Pancreas (tissue), 10 donors: ENCODE results near the gene CXCL5. TPM values are rescaled to one million over a fixed set of nuclear protein-coding genes. Genes with fewer than 3 reads are reported as not detected.
A peak's percentile ranks its signal among the peaks of the same experiment; 100 is the strongest.

Source experiments
- ATAC-seq, 4 donors: fragments of 200-7000 bp; cut with Tn5 transposase; one replicate each; pipeline versions ENCODE4 v1.8.0 to v1.9.1; 2020; ENCODE audit warnings: mild to moderate bottlenecking in 4 of 4, moderate library complexity in 4 of 4
- DNase-seq, 6 donors: peaks; one replicate each; pipeline ENCODE4 v3.0.0-alpha.2; 2020
- FAIRE-seq: peaks from 2 replicates; lab custom pipeline; 2012; peaks lifted over from hg19 to GRCh38; lab: Jason Lieb, UNC
- H3K27ac ChIP-seq, 4 donors: fragments of 200-600 bp; sonication (generic); 1 replicate in 3 of 4; 2 replicates in 1 of 4; pipeline versions ENCODE4 v1.5.0 to v1.8.0; 2020
- H3K27me3 ChIP-seq, 4 donors: fragments of 200-600 bp; one replicate each; pipeline ENCODE4 v1.8.0; 2021
- H3K36me3 ChIP-seq, 3 donors: fragments of 200-600 bp; sonication (generic) in 1 of 3; one replicate each; pipeline versions ENCODE4 v1.5.0 to v1.8.0; 2020 to 2021
- H3K4me1 ChIP-seq, 3 donors: fragments of 200-600 bp; one replicate each; pipeline ENCODE4 v1.8.0; 2021
- H3K4me3 ChIP-seq, 4 donors: fragments of 200-600 bp; sonication (generic) in 2 of 4; one replicate each; pipeline versions ENCODE4 v1.5.0 to v1.8.0; 2020 to 2021
- H3K9me3 ChIP-seq, 4 donors: fragments of 200-600 bp; one replicate each; pipeline ENCODE4 v1.8.0; 2021
- WGBS, 2 donors: extraction: QIAGEN DNeasy Blood & Tissue Kit; methylation state at CpG; one replicate each; pipeline ENCODE4 v1.1.7; 2013; 5-methylcytosine and 5-hydroxymethylcytosine counted together
- intact Hi-C, 3 donors: fragments of 100-400 bp; cut with DNase I; formaldehyde crosslinking; loops; one replicate each; pipeline versions ENCODE4 v1.11.1 to v1.14.2; 2022
- polyA plus RNA-seq, 2 donors: library from polyadenylated mRNA; stranded (reverse); fragments of 200-250 nt; gene quantifications; one replicate each; pipeline ENCODE4 v1.2.3, GENCODE V29; 2013
- total RNA-seq, 6 donors: library from RNA; stranded (reverse); fragmentation: NEBNext Ultra II Directional in 4 of 6; extraction: Animal tissue kit (Norgen Biotek cat#: 25700) in 4 of 6; gene quantifications; one replicate each; pipeline versions ENCODE4 v1.2.1 to v1.2.4, GENCODE V29; 2021 to 2023
- TF ChIP-seq, protein P1 (sequence below), 4 donors: fragments of 200-600 bp; sonication (generic) in 3 of 4; IDR thresholded peaks; one replicate each; pipeline versions ENCODE4 v1.5.0 to v1.8.0; 2021; ENCODE audit warnings: antibody characterized with exemption in 4 of 4
- donor health status: healthy with polysubstance abuse.
- donor health status: DM: no; HTN: no; CAD: no; lungs with moderate emphysema.
- donor health status: DM: no; HTN: no; CAD: no.
- donor health status: control.
- donor health status: control.
- donor health status: Bipolar disorder and iron deficiency.
- donor health status: DM: yes; HTN: yes; CAD: no.
- donor health status: DM: no; HTN: no; CAD: no.
- donor health status: DM: no; HTN: no; CAD: no.
- donor health status: DM: yes; HTN: yes; CAD: no.

Gene CXCL5
- total and polyA plus RNA-seq, 8 donors, result 0.09 to 9.4 (median 0.29) TPM

DNA sequence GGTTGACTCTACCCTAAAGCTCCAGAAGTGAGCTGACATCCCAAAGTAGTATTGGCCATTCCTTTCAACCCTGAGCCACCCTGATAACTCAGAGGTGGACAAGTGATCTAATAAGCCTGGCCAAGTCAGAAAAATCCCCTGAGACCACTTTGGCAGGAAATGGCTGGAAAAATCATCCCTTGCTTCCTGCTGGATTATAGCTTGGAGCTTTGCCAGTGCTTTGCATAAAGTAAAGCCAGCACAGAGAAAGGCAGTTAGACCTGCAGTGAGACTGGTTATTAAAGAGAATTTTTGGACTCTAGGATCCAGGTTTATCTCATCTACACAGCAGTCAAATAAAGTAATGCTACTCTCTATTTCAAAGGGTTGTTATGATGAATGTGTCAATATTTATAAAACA lies 33.6 kb upstream of the CXCL5 start:
- TF ChIP-seq, protein P1, sequence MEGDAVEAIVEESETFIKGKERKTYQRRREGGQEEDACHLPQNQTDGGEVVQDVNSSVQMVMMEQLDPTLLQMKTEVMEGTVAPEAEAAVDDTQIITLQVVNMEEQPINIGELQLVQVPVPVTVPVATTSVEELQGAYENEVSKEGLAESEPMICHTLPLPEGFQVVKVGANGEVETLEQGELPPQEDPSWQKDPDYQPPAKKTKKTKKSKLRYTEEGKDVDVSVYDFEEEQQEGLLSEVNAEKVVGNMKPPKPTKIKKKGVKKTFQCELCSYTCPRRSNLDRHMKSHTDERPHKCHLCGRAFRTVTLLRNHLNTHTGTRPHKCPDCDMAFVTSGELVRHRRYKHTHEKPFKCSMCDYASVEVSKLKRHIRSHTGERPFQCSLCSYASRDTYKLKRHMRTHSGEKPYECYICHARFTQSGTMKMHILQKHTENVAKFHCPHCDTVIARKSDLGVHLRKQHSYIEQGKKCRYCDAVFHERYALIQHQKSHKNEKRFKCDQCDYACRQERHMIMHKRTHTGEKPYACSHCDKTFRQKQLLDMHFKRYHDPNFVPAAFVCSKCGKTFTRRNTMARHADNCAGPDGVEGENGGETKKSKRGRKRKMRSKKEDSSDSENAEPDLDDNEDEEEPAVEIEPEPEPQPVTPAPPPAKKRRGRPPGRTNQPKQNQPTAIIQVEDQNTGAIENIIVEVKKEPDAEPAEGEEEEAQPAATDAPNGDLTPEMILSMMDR (IDR thresholded peaks at IDR 0.05), result no peak

DNA sequence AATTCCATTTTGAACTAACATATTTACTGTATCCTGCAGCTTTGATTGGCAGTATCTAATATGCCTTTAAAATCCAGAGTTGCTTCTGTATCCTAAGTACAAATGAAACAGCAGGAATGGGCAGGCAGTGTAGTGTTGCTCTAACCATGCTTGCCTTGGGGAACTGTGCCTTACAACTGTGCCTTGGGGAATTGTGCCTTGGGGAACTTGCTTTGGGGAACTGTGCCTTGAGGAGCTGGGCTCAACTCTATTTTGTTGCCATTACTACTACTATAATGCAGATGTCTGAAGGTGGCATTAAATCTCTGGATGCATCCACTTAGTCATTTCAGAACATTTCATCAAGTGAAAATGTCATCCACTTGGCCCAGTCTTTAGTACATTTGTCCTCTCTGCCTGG lies 33.1 kb upstream of the CXCL5 start:
- Histone ChIP-seq H3K4me1 (no peaks in the 10 kb centered on the region), H3K27ac (no peak overlapping the region)
- ATAC-seq, result no peak

More for the DNA sequence above, 33.6 kb upstream of the CXCL5 start:
- DNase-seq (no peak), FAIRE-seq (no peak), ATAC-seq (no peak)
- Histone ChIP-seq H3K27me3 (no peaks in the 10 kb centered on the region), H3K9me3 (no peaks in the 10 kb centered on the region), H3K36me3 (no peaks in the 10 kb centered on the region), H3K4me3 (no peak overlapping the region), H3K27ac (no peak overlapping the region), H3K4me1 (no peaks in the 10 kb centered on the region)
- intact Hi-C loops, result no loop called here

DNA sequence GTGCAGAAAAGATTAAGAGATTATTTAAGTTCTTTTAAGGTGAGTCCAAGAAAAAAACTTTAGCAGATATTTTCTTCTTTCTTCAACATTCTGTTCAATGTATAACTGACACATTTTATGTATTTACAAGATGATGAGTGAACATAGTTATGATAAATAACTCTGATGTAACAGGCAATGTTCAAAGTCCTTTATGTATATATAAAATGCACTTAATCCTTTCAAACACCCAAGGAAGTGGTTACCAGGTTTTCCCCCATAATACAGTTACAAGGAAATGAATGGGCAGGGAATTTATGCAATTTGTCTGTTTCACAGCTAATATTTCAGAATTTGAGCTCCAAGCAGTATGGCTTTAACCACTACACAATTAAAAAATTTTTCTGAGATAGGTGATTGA lies 31.8 kb upstream of the CXCL5 start:
- Histone ChIP-seq H3K27me3 (no peaks in the 10 kb centered on the region), H3K36me3 (no peaks in the 10 kb centered on the region), H3K9me3 (no peaks in the 10 kb centered on the region), H3K27ac (no peak overlapping the region), H3K4me3 (no peak overlapping the region), H3K4me1 (no peaks in the 10 kb centered on the region)
- DNase-seq (no peak), FAIRE-seq (no peak), ATAC-seq (no peak)
- intact Hi-C loops, result no loop called here
- TF ChIP-seq, protein P1 (IDR thresholded peaks at IDR 0.05), result no peak

More for the DNA sequence above, 33.1 kb upstream of the CXCL5 start:
- H3K27me3 ChIP-seq, result no peaks in the 10 kb centered on the region
- no peak for DNase-seq
- TF ChIP-seq, protein P1 (IDR thresholded peaks at IDR 0.05), result no peak
- H3K4me3 ChIP-seq, result no peak overlapping the region
- intact Hi-C loops, result no loop called here
- no peaks in the 10 kb centered on the region for H3K36me3 ChIP-seq
- FAIRE-seq, result no peak
- no peaks in the 10 kb centered on the region for H3K9me3 ChIP-seq

DNA sequence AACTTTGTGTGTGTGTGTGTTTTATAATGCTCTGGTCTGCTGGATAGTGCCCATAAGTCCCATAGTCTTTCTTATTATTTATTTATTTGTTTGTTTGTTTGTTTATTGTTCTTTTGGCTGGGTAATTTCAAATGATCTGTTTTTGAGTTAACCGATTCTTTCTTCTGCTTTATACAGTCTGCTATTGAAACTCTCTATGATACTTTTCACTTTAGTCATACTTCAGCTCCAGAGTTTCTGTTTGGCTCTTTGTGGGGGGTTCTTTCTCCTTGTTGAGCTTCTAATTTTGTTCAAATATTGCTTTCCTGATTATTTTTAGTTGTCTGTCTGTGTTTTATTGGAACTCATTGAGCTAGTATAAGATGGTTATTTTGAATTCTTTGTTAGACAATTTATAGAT lies 30.0 kb upstream of the CXCL5 start:
- intact Hi-C loops, result no loop called here
- Histone ChIP-seq H3K4me3 (no peak overlapping the region), H3K9me3 (no peaks in the 10 kb centered on the region), H3K27me3 (no peaks in the 10 kb centered on the region), H3K36me3 (no peaks in the 10 kb centered on the region), H3K27ac (no peak overlapping the region), H3K4me1 (peaks cover 0 to 4% (median 0%) of the 10 kb centered on the region in 3 donors)
- TF ChIP-seq, protein P1 (IDR thresholded peaks at IDR 0.05), result no peak
- no peak for DNase-seq
- FAIRE-seq, result no peak
- 0 to 46% methylated on average over 1 of the region's 1 CpG for WGBS, 2 donors
- no peak for ATAC-seq

DNA sequence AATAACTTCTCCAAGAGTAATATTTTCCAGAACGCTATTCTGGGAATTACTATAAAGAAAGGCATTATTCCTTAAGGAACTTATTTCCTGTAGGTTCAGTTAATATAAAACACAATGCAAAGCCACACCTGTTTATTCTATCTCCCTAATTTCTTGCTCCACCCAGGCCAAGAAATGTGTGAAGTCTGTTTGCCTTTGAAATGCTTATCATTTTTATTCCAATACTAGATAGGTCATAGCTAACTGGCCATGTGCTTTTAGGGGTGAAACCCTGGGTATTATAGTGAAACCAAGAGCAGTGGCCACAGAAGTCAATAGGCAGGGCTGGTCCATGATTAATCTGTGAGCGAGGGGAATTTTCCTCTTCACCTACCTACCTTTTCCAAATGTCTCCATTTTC lies 25.2 kb upstream of the CXCL5 start:
- Histone ChIP-seq H3K4me3 (no peak overlapping the region), H3K27ac (no peak overlapping the region), H3K9me3 (no peaks in the 10 kb centered on the region), H3K4me1 (peaks cover 0 to 4% (median 0%) of the 10 kb centered on the region in 3 donors), H3K27me3 (no peaks in the 10 kb centered on the region), H3K36me3 (no peaks in the 10 kb centered on the region)
- intact Hi-C loops, result no loop called here
- DNase-seq (no peak), FAIRE-seq (no peak), ATAC-seq (peak in 3 of 4 donors; percentile 32 to 62 (median 48))
- 67 to 71% methylated on average over 2 of the region's 2 CpGs for WGBS, 2 donors
- TF ChIP-seq, protein P1 (IDR thresholded peaks at IDR 0.05), result no peak
